K562 (cell line): ENCODE results near the gene HACE1. TPM values are rescaled to one million over a fixed set of nuclear protein-coding genes. Genes with fewer than 3 reads are reported as not detected.

Experiments used
- KLF6 ChIP-seq: fragments of 250-450 bp; sonication (Bioruptor Pico); IDR thresholded peaks from 2 replicates; pipeline ENCODE4 v1.4.0; 2020; ENCODE audit warnings: mild to moderate bottlenecking, moderate library complexity, borderline replicate concordance
- NR4A1 ChIP-seq, 2 experiments: fragments of 250-450 bp in 1 of 2; fragments of 450-650 bp in 1 of 2; sonication (Bioruptor Pico) in 1 of 2; IDR thresholded peaks; 2 replicates each; pipeline versions ENCODE4 v1.4.0 to v1.6.1; 2016 to 2020; ENCODE audit warnings: mild to moderate bottlenecking in 2 of 2, missing compliant biosample characterization in 1 of 2, missing genetic modification characterization in 1 of 2, moderate library complexity in 1 of 2
- POLR3A ChIP-seq: IDR thresholded peaks from 2 replicates; pipeline ENCODE4 v1.6.1; 2011; ENCODE audit warnings: borderline replicate concordance, mild to moderate bottlenecking, moderate library complexity; ENCODE audit not compliant: insufficient read length, insufficient read depth; ENCODE audit errors: extremely low read depth
- RBM39 ChIP-seq: fragments of 200-400 bp; formaldehyde crosslinking; optimal IDR thresholded peaks from 2 replicates; pipeline ENCODE3; 2018; ENCODE audit warnings: low read depth, low read length
- RFX7 ChIP-seq: fragments of 250-450 bp; sonication (Bioruptor Pico); IDR thresholded peaks from 2 replicates; pipeline ENCODE4 v1.5.1; 2021; ENCODE audit warnings: mild to moderate bottlenecking
- SMAD3 ChIP-seq: fragments of 450-650 bp; formaldehyde crosslinking; conservative IDR thresholded peaks from 2 replicates; pipeline ENCODE4 v1.4.0; 2020; ENCODE audit warnings: mild to moderate bottlenecking
- TARDBP ChIP-seq: fragments of 450-650 bp; IDR thresholded peaks from 2 replicates; pipeline ENCODE4 v1.6.1; 2016
- ZNF79 ChIP-seq: fragments of 250-450 bp; sonication (Bioruptor Pico); IDR thresholded peaks from 2 replicates; pipeline ENCODE4 v1.4.0; 2020; ENCODE audit warnings: low read depth, mild to moderate bottlenecking, moderate library complexity
- polyA plus RNA-seq, 8 experiments: library from polyadenylated mRNA; depleted of rRNA in 4 of 8; stranded (reverse) in 5 of 8; unstranded in 3 of 8; fragments of >200 nt; fragmentation: Nextera tagmentation in 2 of 8; fragmentation: Illumina TruSeq in 1 of 8; extraction: Ambion mirVana in 2 of 8; extraction: Trizol in 1 of 8; gene quantifications; 2 replicates each; pipeline versions ENCODE4 v1.2.1 to v1.2.3, GENCODE V29; 2011 to 2014; ENCODE audit warnings: inconsistent platforms in 1 of 8, missing spikeins in 1 of 8
- total RNA-seq, 7 experiments: library from RNA; depleted of rRNA in 6 of 7; stranded (reverse); fragments of >200 nt in 6 of 7; fragmentation: Illumina TruSeq in 2 of 7; extraction: Trizol in 2 of 7; gene quantifications; 2 replicates each; pipeline versions ENCODE4 v1.2.1 to v1.2.3, GENCODE V29; 2011 to 2021; ENCODE audit warnings: low replicate concordance in 1 of 7
- TF ChIP-seq, protein P1 (sequence below): fragments of 250-450 bp; sonication (Bioruptor Pico); IDR thresholded peaks from 2 replicates; pipeline ENCODE4 v1.5.0; 2020; ENCODE audit warnings: mild to moderate bottlenecking, borderline replicate concordance
- TF ChIP-seq, protein P2 (sequence below), 3 experiments: fragments of 200-800 bp in 1 of 3; sonication (Bioruptor generic) in 1 of 3; sonication (generic) in 1 of 3; formaldehyde crosslinking in 1 of 3; IDR thresholded peaks; 2 replicates each; pipeline versions ENCODE4 v1.6.1 to v1.8.0; 2016 to 2022; ENCODE audit warnings: mild to moderate bottlenecking in 2 of 3, missing compliant biosample characterization in 2 of 3, missing genetic modification characterization in 2 of 3, missing genetic modification reagents in 1 of 3
- TF ChIP-seq, protein P3 (sequence below): fragments of 250-450 bp; sonication (Bioruptor Pico); IDR thresholded peaks from 2 replicates; pipeline ENCODE4 v1.8.0; 2022; ENCODE audit warnings: moderate library complexity, mild to moderate bottlenecking, inconsistent platforms
- TF ChIP-seq, protein P4 (sequence below): fragments of 250-450 bp; sonication (Bioruptor Pico); IDR thresholded peaks from 2 replicates; pipeline ENCODE4 v1.5.1; 2021; ENCODE audit warnings: mild to moderate bottlenecking
- TF ChIP-seq, protein P5 (sequence below), 2 experiments: fragments of 450-650 bp; IDR thresholded peaks; 2 replicates each; pipeline ENCODE4 v1.6.1; 2018; ENCODE audit warnings: mild to moderate bottlenecking in 2 of 2, low read depth in 1 of 2; ENCODE audit not compliant: partially characterized antibody in 2 of 2

The HACE1 gene
- total and polyA plus RNA-seq, 9 of the 15 experiments (the other 6 are each of a cell fraction or from before 2014, with no cell fraction given): 3.6 to 19.9 (median 9.1) TPM

DNA sequence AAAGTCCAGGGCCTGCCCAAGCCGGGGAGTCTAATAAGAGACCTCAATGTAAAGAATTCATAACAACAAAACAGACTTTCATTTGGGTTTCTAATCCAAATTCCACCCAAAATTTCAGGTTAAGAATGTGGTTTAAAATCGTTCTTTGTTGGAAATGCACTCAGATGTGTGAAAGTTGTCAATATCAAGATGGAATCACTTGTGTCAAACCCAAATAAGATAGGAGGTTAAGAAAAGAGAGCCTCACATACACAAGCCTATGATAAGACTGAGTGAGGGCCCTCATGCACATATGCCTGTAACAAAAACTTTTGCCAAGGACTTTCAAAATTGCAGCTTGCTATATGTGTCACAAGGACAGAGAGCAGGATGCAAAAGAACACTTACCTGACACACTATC lies 145.7 kb downstream of the HACE1 start (continued):
- TF ChIP-seq, protein P1, sequence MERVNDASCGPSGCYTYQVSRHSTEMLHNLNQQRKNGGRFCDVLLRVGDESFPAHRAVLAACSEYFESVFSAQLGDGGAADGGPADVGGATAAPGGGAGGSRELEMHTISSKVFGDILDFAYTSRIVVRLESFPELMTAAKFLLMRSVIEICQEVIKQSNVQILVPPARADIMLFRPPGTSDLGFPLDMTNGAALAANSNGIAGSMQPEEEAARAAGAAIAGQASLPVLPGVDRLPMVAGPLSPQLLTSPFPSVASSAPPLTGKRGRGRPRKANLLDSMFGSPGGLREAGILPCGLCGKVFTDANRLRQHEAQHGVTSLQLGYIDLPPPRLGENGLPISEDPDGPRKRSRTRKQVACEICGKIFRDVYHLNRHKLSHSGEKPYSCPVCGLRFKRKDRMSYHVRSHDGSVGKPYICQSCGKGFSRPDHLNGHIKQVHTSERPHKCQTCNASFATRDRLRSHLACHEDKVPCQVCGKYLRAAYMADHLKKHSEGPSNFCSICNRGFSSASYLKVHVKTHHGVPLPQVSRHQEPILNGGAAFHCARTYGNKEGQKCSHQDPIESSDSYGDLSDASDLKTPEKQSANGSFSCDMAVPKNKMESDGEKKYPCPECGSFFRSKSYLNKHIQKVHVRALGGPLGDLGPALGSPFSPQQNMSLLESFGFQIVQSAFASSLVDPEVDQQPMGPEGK (CRISPR knock-in tag): 0 out of 2 replicates have a peak, but pooled peaks have one; percentile 35
- TF ChIP-seq NR4A1 (CRISPR knock-in tag; IDR thresholded peaks at IDR 0.05) (no peak), NR4A1 (tag; IDR thresholded peaks at IDR 0.05) (0 out of 2 replicates have a peak, but pooled peaks have one; percentile 44), ZNF79 (CRISPR knock-in tag) (peak; percentile 86), POLR3A (no peak), SMAD3 (CRISPR knock-in tag) (peak; percentile 73), RFX7 (CRISPR knock-in tag) (0 out of 2 replicates have a peak, but pooled peaks have one; percentile 23), KLF6 (CRISPR knock-in tag) (peak; percentile 91), TARDBP (no peak), RBM39 (no peak)
- TF ChIP-seq, protein P2, sequence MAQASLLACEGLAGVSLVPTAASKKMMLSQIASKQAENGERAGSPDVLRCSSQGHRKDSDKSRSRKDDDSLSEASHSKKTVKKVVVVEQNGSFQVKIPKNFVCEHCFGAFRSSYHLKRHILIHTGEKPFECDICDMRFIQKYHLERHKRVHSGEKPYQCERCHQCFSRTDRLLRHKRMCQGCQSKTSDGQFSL (CRISPR knock-in tag; IDR thresholded peaks at IDR 0.05): no peak
- TF ChIP-seq, protein P2 (tag; IDR thresholded peaks at IDR 0.05): peak in 1 of 2 experiments; percentile 58; a peak in 1 of 4 replicates
- TF ChIP-seq, protein P3, sequence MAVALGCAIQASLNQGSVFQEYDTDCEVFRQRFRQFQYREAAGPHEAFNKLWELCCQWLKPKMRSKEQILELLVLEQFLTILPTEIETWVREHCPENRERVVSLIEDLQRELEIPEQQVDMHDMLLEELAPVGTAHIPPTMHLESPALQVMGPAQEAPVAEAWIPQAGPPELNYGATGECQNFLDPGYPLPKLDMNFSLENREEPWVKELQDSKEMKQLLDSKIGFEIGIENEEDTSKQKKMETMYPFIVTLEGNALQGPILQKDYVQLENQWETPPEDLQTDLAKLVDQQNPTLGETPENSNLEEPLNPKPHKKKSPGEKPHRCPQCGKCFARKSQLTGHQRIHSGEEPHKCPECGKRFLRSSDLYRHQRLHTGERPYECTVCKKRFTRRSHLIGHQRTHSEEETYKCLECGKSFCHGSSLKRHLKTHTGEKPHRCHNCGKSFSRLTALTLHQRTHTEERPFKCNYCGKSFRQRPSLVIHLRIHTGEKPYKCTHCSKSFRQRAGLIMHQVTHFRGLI (CRISPR knock-in tag): 0 out of 2 replicates have a peak, but pooled peaks have one; percentile 21
- TF ChIP-seq, protein P4, sequence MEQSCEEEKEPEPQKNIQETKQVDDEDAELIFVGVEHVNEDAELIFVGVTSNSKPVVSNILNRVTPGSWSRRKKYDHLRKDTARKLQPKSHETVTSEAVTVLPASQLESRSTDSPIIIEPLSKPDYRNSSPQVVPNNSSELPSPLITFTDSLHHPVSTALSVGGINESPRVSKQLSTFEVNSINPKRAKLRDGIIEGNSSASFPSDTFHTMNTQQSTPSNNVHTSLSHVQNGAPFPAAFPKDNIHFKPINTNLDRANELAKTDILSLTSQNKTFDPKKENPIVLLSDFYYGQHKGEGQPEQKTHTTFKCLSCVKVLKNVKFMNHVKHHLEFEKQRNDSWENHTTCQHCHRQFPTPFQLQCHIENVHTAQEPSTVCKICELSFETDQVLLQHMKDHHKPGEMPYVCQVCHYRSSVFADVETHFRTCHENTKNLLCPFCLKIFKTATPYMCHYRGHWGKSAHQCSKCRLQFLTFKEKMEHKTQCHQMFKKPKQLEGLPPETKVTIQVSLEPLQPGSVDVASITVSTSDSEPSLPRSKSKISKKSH (CRISPR knock-in tag): no peak
- TF ChIP-seq, protein P5, sequence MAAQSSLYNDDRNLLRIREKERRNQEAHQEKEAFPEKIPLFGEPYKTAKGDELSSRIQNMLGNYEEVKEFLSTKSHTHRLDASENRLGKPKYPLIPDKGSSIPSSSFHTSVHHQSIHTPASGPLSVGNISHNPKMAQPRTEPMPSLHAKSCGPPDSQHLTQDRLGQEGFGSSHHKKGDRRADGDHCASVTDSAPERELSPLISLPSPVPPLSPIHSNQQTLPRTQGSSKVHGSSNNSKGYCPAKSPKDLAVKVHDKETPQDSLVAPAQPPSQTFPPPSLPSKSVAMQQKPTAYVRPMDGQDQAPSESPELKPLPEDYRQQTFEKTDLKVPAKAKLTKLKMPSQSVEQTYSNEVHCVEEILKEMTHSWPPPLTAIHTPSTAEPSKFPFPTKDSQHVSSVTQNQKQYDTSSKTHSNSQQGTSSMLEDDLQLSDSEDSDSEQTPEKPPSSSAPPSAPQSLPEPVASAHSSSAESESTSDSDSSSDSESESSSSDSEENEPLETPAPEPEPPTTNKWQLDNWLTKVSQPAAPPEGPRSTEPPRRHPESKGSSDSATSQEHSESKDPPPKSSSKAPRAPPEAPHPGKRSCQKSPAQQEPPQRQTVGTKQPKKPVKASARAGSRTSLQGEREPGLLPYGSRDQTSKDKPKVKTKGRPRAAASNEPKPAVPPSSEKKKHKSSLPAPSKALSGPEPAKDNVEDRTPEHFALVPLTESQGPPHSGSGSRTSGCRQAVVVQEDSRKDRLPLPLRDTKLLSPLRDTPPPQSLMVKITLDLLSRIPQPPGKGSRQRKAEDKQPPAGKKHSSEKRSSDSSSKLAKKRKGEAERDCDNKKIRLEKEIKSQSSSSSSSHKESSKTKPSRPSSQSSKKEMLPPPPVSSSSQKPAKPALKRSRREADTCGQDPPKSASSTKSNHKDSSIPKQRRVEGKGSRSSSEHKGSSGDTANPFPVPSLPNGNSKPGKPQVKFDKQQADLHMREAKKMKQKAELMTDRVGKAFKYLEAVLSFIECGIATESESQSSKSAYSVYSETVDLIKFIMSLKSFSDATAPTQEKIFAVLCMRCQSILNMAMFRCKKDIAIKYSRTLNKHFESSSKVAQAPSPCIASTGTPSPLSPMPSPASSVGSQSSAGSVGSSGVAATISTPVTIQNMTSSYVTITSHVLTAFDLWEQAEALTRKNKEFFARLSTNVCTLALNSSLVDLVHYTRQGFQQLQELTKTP (IDR thresholded peaks at IDR 0.05; ENCODE audit: low read depth in 1 of 2, partially characterized antibody in 2 of 2): no peak
